Ureter (tissue), 1 donor: ENCODE results near the gene KDM5D. TPM values are rescaled to one million over a fixed set of nuclear protein-coding genes. Genes with fewer than 3 reads are reported as not detected.

Experiments
- DNase-seq: peaks from one replicate; pipeline ENCODE4 v3.0.0-alpha.2; 2020; ENCODE audit warnings: low spot score
- total RNA-seq: library from RNA; stranded (reverse); gene quantifications from one replicate; pipeline ENCODE4 v1.2.4, GENCODE V29; 2023
- donor health status: DM: yes; HTN: yes; CAD: no.

KDM5D gene
- not detected for total RNA-seq

GRCh38 chrY:19744381-19745378 lies at the start of gene KDM5D:
TSS of gene KDM5D (minus strand) at chrY:19744726. CDS start at chrY:19744534, 192 bp downstream.
- no peak for DNase-seq

DNA sequence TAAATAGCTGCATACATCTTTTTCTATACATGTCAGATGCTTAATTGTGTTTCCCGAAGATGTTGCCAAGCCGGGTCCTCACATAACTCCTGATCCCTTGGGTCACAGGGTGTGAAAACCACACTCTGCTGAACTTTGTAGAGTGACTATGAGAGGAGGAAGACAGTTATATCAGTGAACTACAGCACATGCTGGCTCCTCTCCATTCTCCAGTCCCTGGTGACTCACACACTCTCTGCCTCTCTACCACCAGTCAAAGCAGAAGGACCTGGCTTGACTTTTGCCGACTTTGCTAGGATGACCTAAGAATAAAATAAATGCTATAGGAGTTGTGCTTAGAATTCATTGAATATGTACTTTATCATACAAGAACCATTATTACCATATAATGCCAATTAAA lies 23.8 kb upstream of the KDM5D start:
- no peak for DNase-seq

GRCh38 chrY:19743331-19743730 lies 1.2 kb downstream of the KDM5D start:
- DNase-seq = no peak

DNA sequence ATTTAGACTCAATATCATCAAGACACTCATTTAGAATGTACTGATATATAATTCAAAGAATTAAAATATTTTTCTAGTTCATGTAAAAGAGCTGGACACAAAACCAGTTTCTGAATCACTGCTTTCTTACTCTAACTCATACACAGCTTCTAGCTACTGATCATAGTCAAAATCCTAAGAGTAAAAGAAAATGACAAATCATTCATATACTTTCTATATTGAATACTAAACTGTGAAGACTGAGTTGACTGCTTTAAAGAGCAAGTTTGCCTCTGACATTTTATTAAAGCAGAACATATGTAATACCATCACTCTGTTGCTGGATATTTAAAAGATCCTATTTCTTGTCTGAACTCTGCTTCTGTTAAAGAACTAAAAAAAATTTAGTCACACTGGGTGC lies 2.4 kb downstream of the KDM5D start:
- no peak for DNase-seq

- DNase-seq = no peak
These were observed 10.1 kb downstream of the KDM5D start for GRCh38 chrY:19734425-19734824.

GRCh38 chrY:19717950-19718349 lies 26.6 kb downstream of the KDM5D start:
- no peak for DNase-seq

GRCh38 chrY:19717146-19717545 lies 27.4 kb downstream of the KDM5D start:
- no peak for DNase-seq

- no peak for DNase-seq
These were observed 29.3 kb downstream of the KDM5D start for GRCh38 chrY:19715226-19715625.

GRCh38 chrY:19713430-19713829 lies 31.1 kb downstream of the KDM5D start:
- DNase-seq = no peak

GRCh38 chrY:19706273-19706672 lies 38.3 kb downstream of the KDM5D start:
- no peak for DNase-seq

DNA sequence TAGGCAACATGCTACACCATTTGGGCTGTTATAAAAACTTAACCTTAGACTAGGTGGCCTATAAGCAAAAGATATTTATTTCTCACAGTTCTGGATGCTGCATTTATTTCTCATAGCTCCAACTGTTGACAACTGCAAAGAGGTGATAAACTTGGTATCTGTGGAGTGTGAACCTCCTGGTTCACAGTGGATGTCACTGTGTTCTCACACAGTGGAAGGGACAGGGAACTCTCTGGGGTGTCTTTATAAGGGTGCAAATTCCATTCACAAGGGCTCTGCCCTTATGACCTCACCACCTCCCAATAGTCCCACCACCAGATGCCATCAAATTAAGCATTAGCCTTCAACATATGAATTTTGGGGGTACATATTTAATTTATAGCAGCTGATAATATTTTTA lies 46.0 kb downstream of the KDM5D start:
- no peak for DNase-seq

DNA sequence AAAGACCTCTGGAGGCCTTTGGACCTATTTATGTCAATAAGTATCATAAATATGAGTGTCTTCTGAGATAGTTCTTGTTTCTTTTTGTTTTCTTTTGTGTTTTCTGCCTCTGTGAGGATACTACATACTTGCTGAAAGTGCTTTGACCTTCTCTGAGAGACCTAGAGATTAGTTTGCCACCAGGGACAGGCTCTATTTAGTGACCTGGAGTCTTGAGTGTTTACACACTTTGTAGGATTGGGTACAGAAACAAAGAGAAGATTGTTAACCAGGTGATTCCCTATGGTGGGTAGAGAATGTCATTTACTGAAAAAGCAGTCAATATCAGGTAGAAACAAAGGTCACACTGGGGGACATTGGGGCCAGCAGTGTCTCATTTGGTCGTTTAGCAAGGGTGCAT lies 63.7 kb downstream of the KDM5D start:
- DNase-seq = no peak
